GM10847 (cell line): ENCODE data around the gene ENKUR.
A peak's percentile ranks its signal among the peaks of the same experiment; 100 is the strongest.

Experiments used
- POLR2A ChIP-seq: IDR thresholded peaks from 2 replicates; pipeline ENCODE4 v1.6.1; 2011; ENCODE audit not compliant: insufficient read length; ENCODE audit errors: extremely low read depth

ENKUR gene

DNA sequence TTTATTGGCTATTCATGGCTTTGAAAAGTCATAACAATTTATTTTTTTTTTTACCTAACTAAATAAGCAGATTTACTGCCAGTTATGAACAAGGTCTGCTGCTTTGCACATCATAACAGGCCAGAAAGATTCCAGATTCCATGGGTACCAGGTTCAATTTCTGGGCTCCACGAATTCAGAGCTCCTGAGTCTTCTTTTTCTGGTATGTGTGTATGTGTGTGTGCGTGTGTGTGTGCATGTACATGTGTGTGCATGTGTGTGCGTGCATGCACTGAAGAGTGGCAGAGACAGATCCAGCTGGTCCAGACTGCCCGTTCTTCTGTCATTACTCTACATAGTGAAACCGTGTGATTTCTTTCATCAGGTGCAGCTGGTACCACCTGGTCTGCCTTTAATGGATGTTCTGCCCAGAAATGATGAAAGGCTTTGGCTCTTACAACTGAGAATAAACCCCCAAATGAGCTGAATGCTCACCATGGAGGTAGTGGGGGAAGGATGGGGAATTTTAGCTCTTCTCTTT lies 48.9 kb downstream of the ENKUR start:
- TF ChIP-seq POLR2A: no peak

DNA sequence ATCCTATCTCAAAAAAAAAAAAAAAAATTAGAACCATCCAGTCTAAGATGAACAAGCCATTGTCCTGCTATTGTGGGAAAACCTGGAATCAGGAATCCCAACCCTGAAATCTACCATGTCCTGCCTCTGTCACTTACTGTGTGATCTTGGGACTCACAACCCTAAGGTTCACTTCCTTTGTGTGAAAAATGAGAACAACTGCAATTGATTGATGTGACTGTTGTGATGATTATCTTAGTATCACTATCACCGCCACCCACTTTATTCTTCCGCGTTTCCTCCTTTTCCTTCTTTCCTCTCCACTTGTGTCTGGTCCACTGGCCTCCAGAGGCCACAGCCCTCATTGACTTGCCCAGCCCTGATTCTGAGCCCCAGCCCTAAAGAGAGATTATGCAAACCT lies 50.9 kb downstream of the ENKUR start:
- no peak for TF ChIP-seq POLR2A

DNA sequence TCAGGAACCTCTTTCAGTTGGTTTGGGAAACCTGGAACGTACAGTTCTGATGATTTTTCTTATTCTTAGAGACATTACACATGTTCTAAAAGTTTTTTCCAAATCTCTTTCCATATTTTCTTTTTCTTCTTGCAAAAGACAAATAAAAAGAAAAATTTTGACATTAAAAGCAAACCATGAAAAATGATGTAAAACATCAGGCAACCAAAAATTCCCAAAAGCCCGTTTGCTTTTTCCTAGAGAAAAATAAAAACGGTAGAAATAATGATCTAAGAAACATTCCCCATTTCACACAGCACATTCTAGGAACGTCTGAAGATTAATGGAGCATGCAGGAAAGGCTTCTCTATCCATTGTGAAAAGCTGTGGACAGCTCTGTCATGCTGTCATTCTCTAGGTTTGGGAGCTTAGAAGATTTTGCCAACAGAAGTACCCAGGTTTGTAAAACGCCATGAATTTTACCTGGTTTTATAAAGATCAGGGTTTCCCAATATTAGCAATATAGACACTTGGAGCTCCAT lies 52.4 kb downstream of the ENKUR start:
- no peak for TF ChIP-seq POLR2A

DNA sequence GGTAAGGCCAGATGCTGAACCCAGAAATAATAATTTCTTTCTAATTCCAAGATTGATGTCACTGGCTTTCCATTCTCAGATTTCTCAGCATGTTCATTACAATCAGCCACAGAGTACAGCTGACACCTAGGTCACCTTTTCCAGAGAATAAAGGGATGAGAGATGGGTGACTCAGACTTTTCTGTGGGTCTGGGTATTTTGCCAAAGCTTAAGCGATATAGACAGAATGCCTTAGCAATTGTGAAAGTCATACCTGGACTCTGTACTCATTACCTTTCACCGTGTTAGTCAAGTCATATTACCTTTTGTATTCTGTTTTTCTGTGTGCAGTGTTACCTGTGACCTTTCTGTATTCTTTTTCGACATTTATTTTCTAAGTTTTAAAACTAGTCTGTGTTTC lies 53.0 kb downstream of the ENKUR start:
- no peak for TF ChIP-seq POLR2A

DNA sequence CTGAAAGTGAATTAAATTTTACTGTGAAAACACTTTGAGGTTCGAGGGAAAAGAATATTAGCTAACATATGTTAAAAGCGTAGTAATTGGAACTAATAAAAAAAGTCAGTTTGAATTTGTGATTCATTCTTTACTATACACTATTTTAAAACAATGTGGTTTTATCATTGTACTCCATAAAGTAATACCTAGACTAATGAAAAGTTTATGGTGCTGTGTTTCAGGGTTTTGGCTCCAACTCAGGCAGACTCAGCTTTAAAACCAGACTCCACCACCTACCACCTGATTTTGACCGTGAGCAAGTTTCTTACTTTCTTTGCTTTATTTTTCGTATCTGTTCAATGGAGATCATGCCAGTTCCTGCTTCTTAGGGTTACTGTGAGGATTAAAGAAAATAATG lies 54.4 kb downstream of the ENKUR start:
- no peak for TF ChIP-seq POLR2A

DNA sequence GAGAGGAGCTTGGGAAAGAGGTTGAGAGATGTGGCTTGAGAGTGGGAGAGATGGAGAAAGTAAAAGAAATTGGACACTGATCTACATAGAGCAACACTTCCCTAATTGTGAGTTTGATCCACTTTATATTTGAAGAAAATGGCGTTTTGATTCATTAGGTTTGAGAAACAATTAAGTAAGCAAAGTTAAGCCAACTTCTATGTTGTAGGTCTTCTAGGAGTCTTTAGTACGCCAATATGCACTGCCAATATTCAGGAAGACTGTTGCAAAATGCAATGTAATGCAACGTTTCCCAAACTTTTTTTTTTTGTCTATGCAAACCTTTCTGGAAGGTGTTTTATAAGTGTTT lies 56.6 kb downstream of the ENKUR start:
- no peak for TF ChIP-seq POLR2A

DNA sequence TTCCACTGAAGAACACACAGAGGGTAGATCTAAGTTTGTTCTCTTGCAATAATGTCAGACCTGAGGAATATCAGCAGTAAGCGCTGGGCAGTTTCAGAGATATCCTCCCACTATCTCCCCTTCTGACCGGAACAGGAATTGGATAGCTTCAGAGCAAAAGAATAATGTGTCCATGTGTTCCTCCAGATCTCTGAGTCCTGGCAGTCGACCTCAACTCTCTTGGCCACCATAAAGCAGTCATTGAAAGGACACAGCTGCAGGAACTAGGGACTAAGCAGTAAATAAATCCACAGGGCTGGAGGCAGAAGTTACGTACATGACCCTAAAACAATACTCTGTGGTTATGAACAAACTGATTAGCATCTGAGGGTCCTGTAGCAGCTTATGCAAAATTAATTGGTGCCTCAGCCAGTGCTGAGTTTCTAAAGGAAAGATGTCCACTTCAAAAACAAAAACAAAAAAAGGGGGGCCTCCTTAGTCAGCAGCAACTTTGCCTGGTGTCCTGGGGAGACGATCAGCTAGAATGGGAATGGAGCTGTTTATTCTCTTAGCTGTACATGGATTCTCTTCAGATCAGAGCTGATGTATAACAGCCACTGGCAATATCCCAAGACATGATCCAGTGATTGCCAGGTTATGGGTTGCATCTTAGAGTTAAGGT lies 57.1 kb downstream of the ENKUR start:
- no peak for TF ChIP-seq POLR2A

DNA sequence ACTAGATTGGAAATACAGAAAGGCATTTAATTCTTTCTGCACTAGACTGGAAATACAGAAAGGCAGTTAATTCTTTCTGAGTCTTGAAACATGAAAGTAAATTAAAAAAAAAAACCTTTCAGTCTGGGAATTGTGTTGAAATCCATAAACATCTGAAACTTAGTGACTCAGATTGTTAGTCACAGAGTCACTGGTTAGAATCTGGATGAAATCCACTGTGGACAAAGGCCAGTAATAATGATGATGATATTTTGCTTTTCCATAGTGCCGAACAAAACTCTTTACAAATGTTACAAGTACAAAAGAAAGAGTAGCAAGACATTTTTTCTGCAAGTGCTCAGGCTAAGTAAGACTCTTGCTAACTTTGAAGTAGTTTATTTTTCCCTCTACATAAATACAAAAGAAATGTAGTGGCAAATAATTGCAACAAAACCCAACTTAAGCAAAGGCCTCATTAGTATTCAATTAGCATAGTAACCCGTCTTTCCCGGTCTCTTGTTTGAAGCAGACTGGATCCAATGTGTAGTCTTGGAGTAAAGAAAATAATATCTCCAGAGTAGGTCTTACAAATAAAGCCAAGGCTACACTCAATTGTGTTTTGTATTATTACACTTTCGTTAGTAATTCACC lies 57.8 kb downstream of the ENKUR start:
- no peak for TF ChIP-seq POLR2A

DNA sequence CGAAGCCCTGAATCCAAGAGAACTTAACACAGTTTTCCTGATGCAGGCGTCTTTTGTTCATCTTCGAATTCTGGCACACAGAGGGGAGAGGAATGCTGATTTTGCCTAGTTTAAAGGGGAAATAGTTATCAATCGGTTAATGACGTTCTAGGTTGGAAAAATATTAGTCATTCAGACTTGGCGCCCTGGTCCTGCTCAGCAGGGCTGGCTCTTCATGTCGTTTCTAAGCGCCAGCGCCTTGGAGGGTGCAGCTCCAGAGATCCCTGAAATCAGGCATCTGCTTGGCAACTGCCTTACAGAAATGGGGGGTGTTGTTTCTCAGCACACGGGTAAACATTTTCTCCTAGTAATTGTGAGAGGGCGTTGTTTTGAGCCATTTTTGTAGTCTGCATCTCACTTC lies 62.3 kb downstream of the ENKUR start:
- TF ChIP-seq POLR2A: no peak

DNA sequence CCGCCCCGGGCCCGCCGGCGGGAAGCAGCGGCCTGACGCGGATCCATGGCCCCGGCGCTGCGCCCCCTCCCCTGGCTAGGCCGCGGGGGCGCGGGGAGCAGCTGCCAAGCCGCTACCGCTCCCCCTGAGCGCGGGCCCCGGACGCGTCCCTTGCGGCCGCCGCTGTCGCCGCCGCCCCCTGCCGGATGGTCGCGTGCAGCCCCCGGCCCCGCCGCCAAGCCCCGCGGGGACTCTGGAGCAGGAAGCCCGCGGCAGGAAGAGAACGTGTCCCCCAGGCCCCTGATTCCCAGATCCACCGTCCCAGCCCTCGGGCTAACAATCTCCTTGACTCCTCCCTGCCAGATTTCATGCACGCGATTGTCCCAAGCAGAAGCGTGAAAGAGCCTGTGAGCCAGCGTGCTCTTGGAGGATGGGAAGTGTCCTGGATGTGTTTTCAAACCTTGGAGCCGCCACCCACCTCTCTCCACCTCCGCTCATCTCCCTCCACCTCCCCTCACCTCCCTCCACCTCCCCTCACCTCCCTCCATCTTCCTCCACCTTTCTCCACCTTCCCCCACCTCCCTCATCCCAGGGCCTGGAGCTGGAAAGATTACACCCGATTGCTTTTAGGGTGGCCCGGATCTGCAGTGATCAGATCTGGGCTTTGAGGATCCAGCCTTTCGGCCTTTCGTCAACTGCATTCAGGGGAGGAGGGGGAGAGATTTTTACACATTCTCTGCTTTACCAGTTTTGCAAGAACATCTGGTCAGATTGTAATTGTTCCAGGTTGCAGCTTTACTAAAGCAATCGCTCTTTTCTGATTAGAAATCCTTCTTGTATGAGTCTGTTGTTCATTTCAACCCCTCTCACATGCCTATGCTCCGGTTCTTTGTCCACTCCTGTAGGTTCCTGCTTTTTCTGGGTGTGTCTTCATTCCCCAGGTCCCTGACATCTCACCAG lies 63.0 kb downstream of the ENKUR start:
- TF ChIP-seq POLR2A: no peak

DNA sequence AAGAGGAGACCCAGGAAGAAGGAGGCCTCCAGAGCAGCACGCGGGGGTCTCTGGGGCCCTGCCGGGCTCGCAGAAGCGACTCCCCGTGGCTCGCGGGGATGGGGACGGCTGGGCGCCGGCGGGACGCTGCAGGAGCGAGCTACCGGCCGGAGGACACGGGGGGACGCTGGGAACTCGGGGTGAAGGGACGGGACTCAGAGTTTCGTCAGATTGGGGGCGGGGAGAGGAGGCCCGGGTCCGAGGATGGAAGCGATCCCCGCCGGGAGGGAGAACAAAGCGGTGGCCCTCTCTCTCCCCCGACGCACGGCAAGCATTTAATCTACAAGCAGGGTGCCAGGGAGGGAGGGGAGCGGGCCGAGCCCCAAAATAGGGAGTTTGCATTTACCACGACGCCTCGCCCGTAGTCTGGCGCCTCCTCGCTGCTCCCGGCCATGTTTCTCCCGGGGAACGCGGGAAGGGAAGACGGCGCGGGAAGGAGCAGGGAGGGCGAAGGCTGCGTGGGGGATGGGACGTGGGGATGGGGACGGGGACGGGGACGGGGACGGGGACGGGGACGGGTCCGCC lies 63.7 kb downstream of the ENKUR start, which contains the start of gene PRTFDC1:
TSS of gene PRTFDC1 (minus strand) at position 464 of the 564 bp plus-strand sequence. CDS start at position 433, 31 bp downstream.
- TF ChIP-seq POLR2A: peak; percentile 11

DNA sequence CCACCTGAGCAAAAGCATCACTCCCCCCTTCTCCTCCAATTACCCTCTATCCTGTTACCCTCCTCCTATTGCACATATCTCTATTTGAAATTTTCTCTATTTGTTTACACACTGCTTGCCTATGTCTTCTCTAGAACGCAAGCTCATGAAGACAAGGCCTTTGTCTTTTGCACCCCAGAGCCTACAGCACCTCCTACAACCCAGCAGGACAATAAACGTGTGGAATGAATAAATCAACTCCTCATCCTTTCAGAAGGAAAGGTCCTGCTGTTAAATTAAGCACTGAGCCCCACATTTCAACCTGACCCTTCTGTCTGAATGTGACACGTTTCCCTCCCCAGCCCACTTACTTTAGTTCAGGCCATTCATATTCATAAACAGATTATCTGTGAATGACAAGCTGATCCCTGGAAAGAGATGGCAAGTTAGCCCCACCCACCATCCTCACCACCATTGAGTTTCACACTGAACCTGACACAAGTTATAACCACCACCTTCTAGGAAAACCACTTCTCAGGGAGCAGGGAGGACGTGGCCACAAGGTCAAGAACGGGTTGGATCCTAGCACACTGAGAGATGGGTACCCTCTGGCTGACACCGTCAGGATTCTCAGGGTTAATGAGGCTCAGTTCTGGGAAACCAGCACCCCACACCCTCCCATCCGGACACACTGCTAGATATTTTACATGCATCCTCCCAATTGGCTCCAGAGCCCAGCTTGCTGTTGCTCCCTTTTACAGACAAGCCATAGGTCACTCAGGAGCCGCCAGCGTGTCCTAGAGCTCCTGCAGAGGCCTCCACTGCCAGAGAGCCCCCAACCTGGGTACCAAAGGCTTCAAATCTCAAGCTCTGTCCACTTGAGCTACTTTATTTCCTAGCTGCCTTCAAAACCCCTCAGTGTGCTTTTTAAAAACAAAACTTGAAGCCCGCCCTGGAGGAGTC lies 64.5 kb downstream of the ENKUR start:
- TF ChIP-seq POLR2A: no peak

DNA sequence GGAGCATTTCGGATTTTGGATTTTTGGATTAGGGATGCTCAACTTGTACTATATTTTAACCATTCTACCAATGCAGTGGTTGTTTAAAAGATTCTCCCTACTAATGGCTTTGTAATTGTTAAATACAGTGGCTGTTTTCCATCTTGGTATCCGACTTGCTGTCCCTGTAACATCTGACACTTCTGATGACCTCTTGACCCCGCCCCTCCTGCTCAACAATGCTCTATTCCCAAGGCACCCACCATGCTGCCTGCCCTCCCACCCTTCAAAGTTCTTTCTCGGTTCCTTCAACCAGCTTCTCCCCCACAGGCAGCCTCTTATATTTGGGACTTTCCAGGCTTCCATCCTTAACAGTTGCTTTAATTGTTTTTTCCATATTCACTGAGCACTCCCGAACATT lies 65.5 kb downstream of the ENKUR start:
- no peak for TF ChIP-seq POLR2A

DNA sequence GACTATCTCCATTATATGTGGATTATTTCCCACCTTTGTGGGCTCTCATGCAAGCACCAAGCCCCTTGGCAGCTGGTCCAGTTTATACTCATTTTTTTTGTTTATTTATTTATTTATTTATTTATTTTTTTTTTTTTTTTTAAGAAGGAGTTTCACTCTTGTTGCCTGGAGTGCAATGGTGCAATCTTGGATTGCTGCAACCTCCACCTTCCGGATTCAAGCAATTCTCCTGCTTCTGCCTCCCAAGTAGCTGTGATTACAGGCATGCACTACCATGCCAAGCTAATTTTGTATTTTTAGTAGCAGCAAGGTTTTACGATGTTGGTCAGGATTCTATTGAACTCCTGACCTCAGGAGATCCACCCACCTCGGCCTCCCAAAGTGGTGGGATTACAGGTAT lies 66.3 kb downstream of the ENKUR start:
- TF ChIP-seq POLR2A: no peak
